ENCODE data around the gene PRPF8. TPM values are rescaled to one million over a fixed set of nuclear protein-coding genes. Genes with fewer than 3 reads are reported as not detected.

The PRPF8 gene
- total RNA-seq, 1 experiment from 2014 or later, result 296 TPM

DNA sequence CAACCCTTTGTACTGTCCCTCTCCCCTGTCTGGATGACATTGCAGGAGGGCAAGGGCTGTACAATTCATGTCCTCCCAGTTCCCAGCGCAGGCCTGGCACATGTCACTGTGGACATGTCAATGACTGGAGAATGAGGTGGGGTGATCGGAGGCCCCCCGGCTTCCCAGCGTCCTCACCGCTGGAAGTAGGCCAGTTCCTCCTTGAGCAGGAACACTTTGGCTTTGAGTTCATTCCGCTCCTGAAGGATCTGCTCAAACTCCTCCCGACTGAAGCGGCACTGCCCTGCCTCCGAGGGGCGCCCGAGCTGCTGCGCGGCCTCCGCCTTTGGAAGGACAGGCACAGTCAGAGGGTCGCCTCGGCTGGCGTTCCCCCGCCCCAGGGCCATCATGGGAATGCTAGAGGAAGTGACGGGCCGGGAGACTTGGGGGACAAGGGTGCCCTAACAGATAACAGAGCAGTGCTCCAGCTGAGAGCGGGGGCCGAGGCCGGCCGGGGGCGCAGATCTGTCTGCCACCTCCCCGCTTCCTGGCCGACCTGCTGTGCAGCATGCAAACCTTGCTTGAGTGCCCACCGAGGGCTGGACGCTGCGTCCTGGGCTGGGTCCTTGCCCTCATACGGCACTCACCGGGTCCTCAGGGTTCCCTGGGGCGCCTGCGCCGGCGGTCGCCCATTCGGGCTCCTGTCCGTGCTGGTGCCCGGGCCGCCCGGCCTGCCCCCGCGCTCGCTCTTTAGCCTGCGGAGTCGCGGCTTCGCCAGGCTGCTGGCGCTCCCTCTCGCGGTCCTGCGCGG is 36.3 kb downstream of the PRPF8 start:
- no TSS peak for BruUV-seq (replicated peaks)
- POLR2A ChIA-PET, result interaction anchor here (0.5 kb wide), 1 partner anchor 71 kb away, joined by 3 read pairs; no protein-coding TSS in a partner anchor
- Histone ChIP-seq H3K4me3 (ENCODE audit: low read depth in 2 of 2, low read length in 2 of 2) (peak overlapping the region; percentile 37 to 53), H3K27me3 (ENCODE audit: control insufficient read depth, insufficient read depth, low read length) (no peaks in the 10 kb centered on the region), H3K4me1 (ENCODE audit: control insufficient read depth, insufficient read depth, low read length) (peaks cover 28% of the 10 kb centered on the region), H3K9me3 (ENCODE audit: control insufficient read depth, insufficient read depth, low read depth, low read length) (no peaks in the 10 kb centered on the region), H3K27ac (ENCODE audit: low read length) (peak overlapping the region; percentile 57), H3K36me3 (ENCODE audit: control insufficient read depth, insufficient read depth, low read length) (peaks cover 2% of the 10 kb centered on the region; the same call in 1 of the 2 replicates)
- intact Hi-C loops (cut with micrococcal nuclease; ENCODE audit: unreplicated experiment), result no loop called here
- CTCF ChIA-PET, result interaction anchor here (0.5 to 1.3 kb wide), 5 partner anchors 9 to 76 kb away, joined by 4 to 9 read pairs (median 6); no protein-coding TSS in a partner anchor
- ATAC-seq (peak; percentile 78; the same call in 1 of the 2 replicates), DNase-seq (ENCODE audit: low read depth, low spot score) (no peak)
- in situ Hi-C loops (cut with HindIII; ENCODE audit: low pct_unique_long_range_greater_than_20kb, low sequenced_read_pairs), result no loop called here
- TF ChIP-seq SIN3A (IDR thresholded peaks at IDR 0.05; ENCODE audit: borderline replicate concordance, insufficient read depth, low read depth, low read length) (no peak), TCF7L2 (IDR thresholded peaks at IDR 0.05; ENCODE audit: low read depth, low read length) (no peak), POLR2AphosphoS5 (IDR thresholded peaks at IDR 0.05; ENCODE audit: low read depth, low read length) (no peak)
- TF ChIP-seq, protein P1, sequence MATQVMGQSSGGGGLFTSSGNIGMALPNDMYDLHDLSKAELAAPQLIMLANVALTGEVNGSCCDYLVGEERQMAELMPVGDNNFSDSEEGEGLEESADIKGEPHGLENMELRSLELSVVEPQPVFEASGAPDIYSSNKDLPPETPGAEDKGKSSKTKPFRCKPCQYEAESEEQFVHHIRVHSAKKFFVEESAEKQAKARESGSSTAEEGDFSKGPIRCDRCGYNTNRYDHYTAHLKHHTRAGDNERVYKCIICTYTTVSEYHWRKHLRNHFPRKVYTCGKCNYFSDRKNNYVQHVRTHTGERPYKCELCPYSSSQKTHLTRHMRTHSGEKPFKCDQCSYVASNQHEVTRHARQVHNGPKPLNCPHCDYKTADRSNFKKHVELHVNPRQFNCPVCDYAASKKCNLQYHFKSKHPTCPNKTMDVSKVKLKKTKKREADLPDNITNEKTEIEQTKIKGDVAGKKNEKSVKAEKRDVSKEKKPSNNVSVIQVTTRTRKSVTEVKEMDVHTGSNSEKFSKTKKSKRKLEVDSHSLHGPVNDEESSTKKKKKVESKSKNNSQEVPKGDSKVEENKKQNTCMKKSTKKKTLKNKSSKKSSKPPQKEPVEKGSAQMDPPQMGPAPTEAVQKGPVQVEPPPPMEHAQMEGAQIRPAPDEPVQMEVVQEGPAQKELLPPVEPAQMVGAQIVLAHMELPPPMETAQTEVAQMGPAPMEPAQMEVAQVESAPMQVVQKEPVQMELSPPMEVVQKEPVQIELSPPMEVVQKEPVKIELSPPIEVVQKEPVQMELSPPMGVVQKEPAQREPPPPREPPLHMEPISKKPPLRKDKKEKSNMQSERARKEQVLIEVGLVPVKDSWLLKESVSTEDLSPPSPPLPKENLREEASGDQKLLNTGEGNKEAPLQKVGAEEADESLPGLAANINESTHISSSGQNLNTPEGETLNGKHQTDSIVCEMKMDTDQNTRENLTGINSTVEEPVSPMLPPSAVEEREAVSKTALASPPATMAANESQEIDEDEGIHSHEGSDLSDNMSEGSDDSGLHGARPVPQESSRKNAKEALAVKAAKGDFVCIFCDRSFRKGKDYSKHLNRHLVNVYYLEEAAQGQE (IDR thresholded peaks at IDR 0.05; ENCODE audit: insufficient read depth in 1 of 2, low read depth in 2 of 2, low read length in 1 of 2), result no peak
- TF ChIP-seq, protein P2, sequence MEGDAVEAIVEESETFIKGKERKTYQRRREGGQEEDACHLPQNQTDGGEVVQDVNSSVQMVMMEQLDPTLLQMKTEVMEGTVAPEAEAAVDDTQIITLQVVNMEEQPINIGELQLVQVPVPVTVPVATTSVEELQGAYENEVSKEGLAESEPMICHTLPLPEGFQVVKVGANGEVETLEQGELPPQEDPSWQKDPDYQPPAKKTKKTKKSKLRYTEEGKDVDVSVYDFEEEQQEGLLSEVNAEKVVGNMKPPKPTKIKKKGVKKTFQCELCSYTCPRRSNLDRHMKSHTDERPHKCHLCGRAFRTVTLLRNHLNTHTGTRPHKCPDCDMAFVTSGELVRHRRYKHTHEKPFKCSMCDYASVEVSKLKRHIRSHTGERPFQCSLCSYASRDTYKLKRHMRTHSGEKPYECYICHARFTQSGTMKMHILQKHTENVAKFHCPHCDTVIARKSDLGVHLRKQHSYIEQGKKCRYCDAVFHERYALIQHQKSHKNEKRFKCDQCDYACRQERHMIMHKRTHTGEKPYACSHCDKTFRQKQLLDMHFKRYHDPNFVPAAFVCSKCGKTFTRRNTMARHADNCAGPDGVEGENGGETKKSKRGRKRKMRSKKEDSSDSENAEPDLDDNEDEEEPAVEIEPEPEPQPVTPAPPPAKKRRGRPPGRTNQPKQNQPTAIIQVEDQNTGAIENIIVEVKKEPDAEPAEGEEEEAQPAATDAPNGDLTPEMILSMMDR (IDR thresholded peaks at IDR 0.05), result no peak

DNA sequence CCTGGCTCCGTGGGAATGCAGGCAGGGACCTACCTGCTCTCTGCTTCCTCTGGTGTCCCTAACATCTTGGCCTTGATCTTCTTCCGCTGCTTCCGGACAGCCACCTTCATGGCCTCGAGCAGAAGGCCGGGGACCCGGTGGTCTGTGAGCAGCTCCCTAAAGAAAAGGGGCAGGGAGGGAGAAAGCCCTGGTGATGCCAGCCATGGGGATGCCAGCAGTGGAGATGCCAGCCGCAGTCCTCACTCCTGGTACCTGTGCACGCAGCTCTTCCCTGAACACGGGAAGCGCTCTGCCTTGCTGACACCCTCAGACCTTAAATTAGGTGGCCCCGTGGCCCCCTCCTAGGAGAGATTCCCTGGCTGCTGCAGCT is 36.9 kb downstream of the PRPF8 start:
- Histone ChIP-seq H3K9me3 (ENCODE audit: control insufficient read depth, insufficient read depth, low read depth, low read length) (no peaks in the 10 kb centered on the region), H3K4me3 (ENCODE audit: low read depth in 2 of 2, low read length in 2 of 2) (peak overlapping the region in 1 of 2 experiments; percentile 53; a peak in 1 of 4 replicates), H3K27me3 (ENCODE audit: control insufficient read depth, insufficient read depth, low read length) (no peaks in the 10 kb centered on the region), H3K27ac (ENCODE audit: low read length) (no peak overlapping the region), H3K4me1 (ENCODE audit: control insufficient read depth, insufficient read depth, low read length) (peaks cover 28% of the 10 kb centered on the region), H3K36me3 (ENCODE audit: control insufficient read depth, insufficient read depth, low read length) (no peaks in the 10 kb centered on the region)
- no TSS peak for BruUV-seq (replicated peaks)
- DNase-seq (ENCODE audit: low read depth, low spot score) (no peak), ATAC-seq (no peak)
- ChIA-PET POLR2A (no interaction called here), CTCF (interaction anchor here (0.5 kb wide), 1 partner anchor 19 kb away, joined by 4 read pairs; no protein-coding TSS in a partner anchor)
- in situ Hi-C loops (cut with HindIII; ENCODE audit: low pct_unique_long_range_greater_than_20kb, low sequenced_read_pairs), result no loop called here
- intact Hi-C loops (cut with micrococcal nuclease; ENCODE audit: unreplicated experiment), result no loop called here
- TF ChIP-seq TCF7L2 (IDR thresholded peaks at IDR 0.05; ENCODE audit: low read depth, low read length), result no peak
- no peak for TF ChIP-seq POLR2AphosphoS5 (IDR thresholded peaks at IDR 0.05; ENCODE audit: low read depth, low read length)
- no peak for TF ChIP-seq SIN3A (IDR thresholded peaks at IDR 0.05; ENCODE audit: borderline replicate concordance, insufficient read depth, low read depth, low read length)
- TF ChIP-seq, protein P2 (IDR thresholded peaks at IDR 0.05), result no peak
- TF ChIP-seq, protein P1 (IDR thresholded peaks at IDR 0.05; ENCODE audit: insufficient read depth in 1 of 2, low read depth in 2 of 2, low read length in 1 of 2), result no peak
